Thyroid gland (tissue), 4 donors: ENCODE measurements around the gene REC114. TPM values are rescaled to one million over a fixed set of nuclear protein-coding genes. Genes with fewer than 3 reads are reported as not detected.

ENCODE experiments used
- DNase-seq, 2 donors: peaks; one replicate each; pipeline ENCODE4 v3.0.0-alpha.2; 2019
- H3K27ac ChIP-seq, 3 donors: fragments of 200-600 bp; sonication (generic); 1 replicate in 2 of 3; 2 replicates in 1 of 3; pipeline ENCODE4 v1.5.1; 2016 to 2019; ENCODE audit warnings: mild to moderate bottlenecking in 1 of 3, moderate library complexity in 1 of 3
- H3K27me3 ChIP-seq: fragments of 200-600 bp; sonication (generic); one replicate; pipeline ENCODE4 v1.5.1; 2019
- H3K36me3 ChIP-seq, 2 donors: fragments of 200-600 bp; sonication (generic); one replicate each; pipeline ENCODE4 v1.5.1; 2016 to 2019
- H3K4me1 ChIP-seq, 2 donors: fragments of 200-600 bp; sonication (generic); one replicate each; pipeline ENCODE4 v1.5.1; 2017 to 2019
- H3K4me3 ChIP-seq, 3 donors: fragments of 200-600 bp; sonication (generic); replicated peaks in 1 of 3; 1 replicate in 2 of 3; 2 replicates in 1 of 3; pipeline ENCODE4 v1.5.1; 2016; ENCODE audit warnings: mild to moderate bottlenecking in 1 of 3
- H3K9me3 ChIP-seq: fragments of 200-600 bp; sonication (generic); one replicate; pipeline ENCODE4 v1.5.1; 2017
- POLR2A ChIP-seq, 2 donors: fragments of 450-650 bp; IDR thresholded peaks; one replicate each; pipeline ENCODE4 v1.6.1; 2017; ENCODE audit warnings: antibody characterized with exemption in 2 of 2, mild to moderate bottlenecking in 2 of 2, moderate library complexity in 1 of 2
- WGBS, 2 donors: methylation state at CpG; one replicate each; pipeline ENCODE4 v1.1.5; 2017; 5-methylcytosine and 5-hydroxymethylcytosine counted together
- intact Hi-C: fragments of 100-400 bp; cut with DNase I; formaldehyde crosslinking; loops from one replicate; pipeline ENCODE4 v1.15.1; 2023
- total RNA-seq, 4 donors: library from RNA; depleted of rRNA; stranded (reverse); fragments of >200 nt; gene quantifications; one replicate each; pipeline ENCODE4 v1.2.3, GENCODE V29; 2016
- TF ChIP-seq, protein P1 (sequence below), 6 experiments: fragments of 200-600 bp in 3 of 6; fragments of 450-650 bp in 3 of 6; sonication (generic) in 3 of 6; IDR thresholded peaks; one replicate each; pipeline ENCODE4 v1.5.1; 2016 to 2019; ENCODE audit warnings: antibody characterized with exemption in 6 of 6, mild to moderate bottlenecking in 2 of 6, inconsistent platforms in 1 of 6, moderate library complexity in 1 of 6

REC114 gene
- total RNA-seq, 4 donors from 2014 or later: not detected

DNA sequence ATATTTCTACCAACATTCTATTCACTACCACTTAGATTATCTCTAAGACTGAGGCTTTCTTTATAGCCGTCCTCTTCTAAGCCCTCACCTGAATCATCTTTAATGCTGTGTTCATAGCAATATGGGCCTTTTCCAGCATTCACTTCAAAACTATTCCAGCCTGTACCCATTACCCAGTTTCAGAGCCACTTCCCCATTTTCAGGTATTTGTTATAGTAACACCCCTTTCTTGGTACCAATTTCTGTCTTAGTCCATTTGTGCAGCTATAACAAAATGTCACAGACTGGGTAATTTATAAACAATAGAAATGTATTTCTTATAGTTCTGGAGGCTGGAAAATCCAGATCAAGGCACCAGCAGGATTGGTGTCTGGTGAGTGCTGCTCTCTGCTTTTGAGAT lies 45.7 kb downstream of the REC114 start:
- Histone ChIP-seq H3K36me3 (no peaks in the 10 kb centered on the region), H3K27me3 (no peaks in the 10 kb centered on the region), H3K9me3 (no peaks in the 10 kb centered on the region), H3K4me1 (peaks cover 12 to 13% of the 10 kb centered on the region in 2 donors), H3K27ac (no peak overlapping the region), H3K4me3 (no peak overlapping the region)
- no peak for DNase-seq
- TF ChIP-seq, protein P1, sequence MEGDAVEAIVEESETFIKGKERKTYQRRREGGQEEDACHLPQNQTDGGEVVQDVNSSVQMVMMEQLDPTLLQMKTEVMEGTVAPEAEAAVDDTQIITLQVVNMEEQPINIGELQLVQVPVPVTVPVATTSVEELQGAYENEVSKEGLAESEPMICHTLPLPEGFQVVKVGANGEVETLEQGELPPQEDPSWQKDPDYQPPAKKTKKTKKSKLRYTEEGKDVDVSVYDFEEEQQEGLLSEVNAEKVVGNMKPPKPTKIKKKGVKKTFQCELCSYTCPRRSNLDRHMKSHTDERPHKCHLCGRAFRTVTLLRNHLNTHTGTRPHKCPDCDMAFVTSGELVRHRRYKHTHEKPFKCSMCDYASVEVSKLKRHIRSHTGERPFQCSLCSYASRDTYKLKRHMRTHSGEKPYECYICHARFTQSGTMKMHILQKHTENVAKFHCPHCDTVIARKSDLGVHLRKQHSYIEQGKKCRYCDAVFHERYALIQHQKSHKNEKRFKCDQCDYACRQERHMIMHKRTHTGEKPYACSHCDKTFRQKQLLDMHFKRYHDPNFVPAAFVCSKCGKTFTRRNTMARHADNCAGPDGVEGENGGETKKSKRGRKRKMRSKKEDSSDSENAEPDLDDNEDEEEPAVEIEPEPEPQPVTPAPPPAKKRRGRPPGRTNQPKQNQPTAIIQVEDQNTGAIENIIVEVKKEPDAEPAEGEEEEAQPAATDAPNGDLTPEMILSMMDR (IDR thresholded peaks at IDR 0.05): no peak
- TF ChIP-seq POLR2A (IDR thresholded peaks at IDR 0.05): no peak
- 84% methylated on average over 1 of the region's 1 CpG for WGBS, 2 donors
- intact Hi-C loops: no loop called here

DNA sequence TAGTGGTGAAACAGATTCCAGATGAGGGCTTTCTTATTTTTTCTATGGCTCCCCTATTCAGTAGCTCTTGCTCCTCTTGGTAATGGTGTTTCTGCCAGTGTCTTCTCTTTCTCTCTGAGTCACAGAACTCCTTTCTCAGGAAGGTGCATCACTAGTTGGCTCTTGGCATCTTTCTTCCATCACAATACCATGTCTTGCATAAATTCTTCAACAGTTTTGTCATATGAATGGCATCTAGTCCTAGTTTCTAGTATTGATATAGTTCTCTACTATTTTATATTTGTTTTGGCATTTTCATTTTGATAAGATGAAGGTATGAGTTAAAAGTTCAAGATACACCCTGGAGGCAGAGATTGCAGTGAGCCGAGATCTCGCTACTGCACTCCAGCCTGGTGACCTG lies 51.0 kb downstream of the REC114 start:
- intact Hi-C loops: no loop called here
- no peak for DNase-seq
- Histone ChIP-seq H3K36me3 (no peaks in the 10 kb centered on the region), H3K4me1 (no peaks in the 10 kb centered on the region), H3K9me3 (no peaks in the 10 kb centered on the region), H3K27me3 (no peaks in the 10 kb centered on the region), H3K27ac (no peak overlapping the region), H3K4me3 (no peak overlapping the region)
- TF ChIP-seq POLR2A (IDR thresholded peaks at IDR 0.05): no peak
- TF ChIP-seq, protein P1 (IDR thresholded peaks at IDR 0.05): no peak
- WGBS, 2 donors: 91 to 100% methylated on average over 2 of the region's 2 CpGs

DNA sequence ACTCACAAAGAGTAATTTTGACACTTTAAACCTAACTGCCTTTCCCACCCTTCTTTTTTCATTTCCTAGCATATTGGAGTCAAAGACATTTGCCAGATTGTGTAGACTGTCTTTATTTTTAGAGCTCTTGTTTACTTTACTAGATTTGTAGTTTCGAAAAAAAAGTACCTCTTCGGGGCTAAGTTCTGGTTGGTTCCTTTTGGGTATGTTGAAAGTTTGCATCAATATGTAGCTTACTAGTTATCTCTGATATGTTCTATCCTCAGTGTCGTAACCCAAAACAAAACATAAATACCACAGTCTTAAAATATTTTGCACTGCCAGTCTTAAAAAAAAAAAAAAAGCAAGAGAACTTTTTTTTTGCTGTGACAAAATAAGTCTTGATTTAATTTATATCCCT lies 52.2 kb downstream of the REC114 start:
- Histone ChIP-seq H3K36me3 (no peaks in the 10 kb centered on the region), H3K4me1 (no peaks in the 10 kb centered on the region), H3K4me3 (no peak overlapping the region), H3K9me3 (no peaks in the 10 kb centered on the region), H3K27ac (no peak overlapping the region), H3K27me3 (no peaks in the 10 kb centered on the region)
- intact Hi-C loops: no loop called here
- TF ChIP-seq POLR2A (IDR thresholded peaks at IDR 0.05): no peak
- TF ChIP-seq, protein P1 (IDR thresholded peaks at IDR 0.05): no peak
- WGBS, 2 donors: 51 to 59% methylated on average over 3 of the region's 3 CpGs
- no peak for DNase-seq

DNA sequence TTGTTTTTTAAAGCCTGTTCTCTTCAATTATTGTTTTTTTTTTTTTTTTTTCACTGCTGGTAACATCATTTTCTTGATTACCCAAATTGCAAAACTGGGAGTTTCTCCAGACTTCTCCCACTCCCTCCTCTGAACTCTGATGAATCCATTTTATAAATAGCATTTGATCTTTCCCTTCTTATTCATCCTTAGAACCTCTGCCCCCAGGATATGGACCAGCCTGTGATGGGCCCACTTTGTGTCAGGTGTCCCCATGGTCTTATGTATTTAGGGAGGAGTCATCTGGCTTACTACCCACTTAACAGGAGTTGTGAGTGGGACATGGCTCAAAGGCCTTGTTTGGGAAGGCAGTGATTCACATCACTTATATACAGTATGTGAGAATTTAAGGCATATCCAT lies 57.7 kb downstream of the REC114 start:
- TF ChIP-seq, protein P1 (IDR thresholded peaks at IDR 0.05): no peak
- TF ChIP-seq POLR2A (IDR thresholded peaks at IDR 0.05): no peak
- H3K9me3 ChIP-seq: no peaks in the 10 kb centered on the region
- intact Hi-C loops: no loop called here

DNA sequence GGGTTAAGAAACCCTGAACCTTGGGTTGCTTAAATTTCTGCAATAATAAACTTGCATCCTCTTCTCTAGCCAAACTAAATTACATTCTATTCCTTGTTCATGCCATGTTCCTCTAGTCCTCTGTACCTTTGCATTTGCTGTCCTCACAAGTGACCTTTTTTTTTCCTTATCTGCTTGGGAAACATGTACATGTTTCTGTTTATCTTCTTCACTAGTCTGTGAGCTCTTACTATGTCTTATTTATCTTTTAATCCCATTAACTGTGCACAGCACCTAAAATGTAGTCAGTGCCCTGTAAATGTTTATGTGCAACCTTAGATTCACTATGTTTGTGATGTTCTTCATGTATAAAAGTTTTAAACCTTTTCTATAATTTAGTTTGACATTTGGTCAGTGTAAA lies 61.9 kb downstream of the REC114 start:
- H3K4me1 ChIP-seq: no peaks in the 10 kb centered on the region
- no peaks in the 10 kb centered on the region for H3K9me3 ChIP-seq
- H3K4me3 ChIP-seq: no peak overlapping the region
- no peak for TF ChIP-seq POLR2A (IDR thresholded peaks at IDR 0.05)
- TF ChIP-seq, protein P1 (IDR thresholded peaks at IDR 0.05): no peak
- no peaks in the 10 kb centered on the region for H3K36me3 ChIP-seq
- intact Hi-C loops: no loop called here
- H3K27ac ChIP-seq: no peak overlapping the region
- no peaks in the 10 kb centered on the region for H3K27me3 ChIP-seq
- no peak for DNase-seq

More for the DNA sequence above, 57.7 kb downstream of the REC114 start:
- Histone ChIP-seq H3K27me3 (no peaks in the 10 kb centered on the region), H3K36me3 (no peaks in the 10 kb centered on the region), H3K4me1 (no peaks in the 10 kb centered on the region), H3K4me3 (no peak overlapping the region), H3K27ac (no peak overlapping the region)
- no peak for DNase-seq
